GM12865 (cell line): Measurements from ENCODE around the gene NPY5R.

Experiments
- DNase-seq: peaks from one replicate; pipeline ENCODE4 v3.0.0; 2010; ENCODE audit warnings: low read depth
- H3K4me3 ChIP-seq: 2 replicates; pipeline ENCODE4 v1.5.1; 2011; ENCODE audit warnings: mild to moderate bottlenecking, low read depth, low read length, control low read depth
- CTCF ChIP-seq: IDR thresholded peaks from 2 replicates; pipeline ENCODE4 v1.5.1; 2011; ENCODE audit warnings: low read length, control low read depth, low read depth, inconsistent platforms; ENCODE audit not compliant: insufficient read depth; ENCODE audit errors: missing control alignments

Gene NPY5R

GRCh38 chr4:163353054-163353453 is 9.4 kb downstream of the NPY5R start:
- DNase-seq, result no peak
- no peak for TF ChIP-seq CTCF
- no peak overlapping the region for H3K4me3 ChIP-seq

DNA sequence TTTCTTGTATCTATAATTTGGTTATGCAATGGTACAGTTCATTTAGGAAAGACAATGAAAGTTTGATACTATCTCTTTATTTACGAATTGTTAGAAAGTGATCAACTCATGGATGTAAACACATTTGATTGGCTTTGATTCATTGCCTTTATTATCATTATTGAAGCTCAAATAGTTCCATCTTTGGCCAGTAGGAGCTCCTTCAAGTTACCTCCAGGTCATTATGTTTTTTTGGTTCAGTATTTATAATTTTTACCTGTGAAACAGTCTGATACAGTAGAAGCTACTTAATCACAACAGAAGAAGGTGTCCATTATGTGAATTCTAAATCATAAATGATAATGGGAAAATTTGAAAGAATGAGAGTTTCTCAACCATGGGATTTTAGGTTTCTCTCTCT is 12.4 kb downstream of the NPY5R start:
- H3K4me3 ChIP-seq, result no peak overlapping the region
- TF ChIP-seq CTCF, result no peak
- DNase-seq, result no peak

GRCh38 chr4:163367651-163368050 is 24.0 kb downstream of the NPY5R start:
- TF ChIP-seq CTCF, result no peak
- no peak for DNase-seq
- no peak overlapping the region for H3K4me3 ChIP-seq

DNA sequence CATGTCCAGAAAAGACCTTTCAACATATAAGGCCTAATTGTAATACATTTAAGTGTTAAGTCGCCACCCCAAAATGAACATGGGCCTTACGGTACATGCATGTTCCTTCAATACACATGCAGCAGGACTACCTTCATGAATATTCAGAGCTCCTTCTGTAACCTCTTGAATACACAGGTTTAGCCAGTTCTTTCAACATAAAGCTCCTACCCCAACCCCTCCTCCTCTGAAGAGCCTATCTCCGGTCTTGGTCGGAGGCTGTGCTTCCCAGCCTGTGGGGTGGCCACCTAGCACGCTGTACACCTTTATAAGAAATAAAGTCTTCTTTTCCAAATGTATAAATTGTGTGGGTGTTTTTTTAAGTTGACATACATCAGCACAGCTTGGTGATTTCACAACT is 28.3 kb downstream of the NPY5R start:
- no peak for TF ChIP-seq CTCF
- no peak overlapping the region for H3K4me3 ChIP-seq
- no peak for DNase-seq

- no peak for DNase-seq
- TF ChIP-seq CTCF, result no peak
- H3K4me3 ChIP-seq, result no peak overlapping the region
These were observed 35.0 kb downstream of the NPY5R start for GRCh38 chr4:163378661-163379060.

DNA sequence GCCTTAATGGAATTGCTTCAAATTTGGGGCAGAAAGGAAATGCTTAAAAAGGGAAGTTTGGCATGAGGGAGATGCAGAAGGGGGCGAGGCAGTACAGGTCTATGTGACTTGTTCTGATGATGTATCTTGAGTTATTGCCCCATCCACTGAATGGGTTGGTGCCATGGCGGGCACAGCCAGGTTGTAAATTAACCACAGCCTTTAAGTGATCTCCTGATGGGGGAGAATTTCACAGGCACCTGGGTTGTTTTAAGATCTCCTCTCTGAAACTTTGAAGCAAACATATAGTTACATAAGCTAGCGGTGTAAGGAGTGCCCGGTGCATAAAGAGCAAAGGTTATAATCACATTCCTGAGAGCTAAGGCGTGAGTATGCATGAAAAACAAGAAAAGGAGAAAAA is 37.0 kb downstream of the NPY5R start:
- no peak for TF ChIP-seq CTCF
- H3K4me3 ChIP-seq, result no peak overlapping the region
- DNase-seq, result no peak

DNA sequence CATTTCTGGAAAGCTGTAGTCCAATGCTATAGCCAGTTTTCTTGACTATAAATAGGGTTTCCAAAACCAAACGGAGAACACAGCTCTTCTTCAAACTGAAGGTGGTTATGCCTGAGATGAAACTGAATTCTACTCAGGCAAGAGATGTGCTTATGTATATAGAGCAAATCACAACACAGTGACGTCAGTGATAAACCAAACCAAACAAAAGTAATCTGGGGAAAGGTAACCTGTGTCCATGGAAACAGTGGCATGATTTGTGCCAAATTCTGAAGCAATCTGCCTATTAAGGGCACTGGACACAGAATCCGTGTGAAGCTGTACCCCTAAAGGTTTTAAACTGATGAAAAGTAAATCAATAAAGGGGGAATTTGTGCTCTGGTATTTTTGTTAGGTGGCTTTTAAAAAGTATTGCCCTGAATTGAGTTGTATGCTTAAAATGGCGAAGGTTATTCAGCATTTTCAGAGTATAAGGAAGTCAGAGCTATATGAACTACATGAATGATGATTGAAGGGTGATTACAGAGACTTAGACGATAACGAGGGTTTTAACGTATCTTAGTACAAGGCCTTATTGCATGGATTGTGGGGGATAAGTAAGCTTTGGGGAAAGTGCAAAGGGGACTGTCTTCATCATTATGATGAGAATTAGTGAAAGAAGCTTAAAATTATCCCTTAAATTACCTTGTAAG is 38.6 kb downstream of the NPY5R start:
- H3K4me3 ChIP-seq, result no peak overlapping the region
- DNase-seq, result no peak
- no peak for TF ChIP-seq CTCF
